CD4-positive, alpha-beta memory T cell (primary cell): ENCODE data around the gene RBM27. TPM values are rescaled to one million over a fixed set of nuclear protein-coding genes. Genes with fewer than 3 reads are reported as not detected.

Source experiments
- CTCF ChIA-PET: fragments of 350-600 bp; sonication (Branson Sonifier 250); formaldehyde crosslinking; loops from one replicate; lab custom pipeline; 2021; ENCODE audit warnings: inconsistent platforms; ENCODE audit not compliant: partially characterized antibody; lab: Charles Lee
- POLR2A ChIA-PET: fragments of 350-600 bp; sonication (Branson Sonifier 250); formaldehyde crosslinking; loops from one replicate; lab custom pipeline; 2021; ENCODE audit not compliant: partially characterized antibody; lab: Charles Lee
- DNase-seq, 5 donors: peaks; one replicate each; pipeline versions ENCODE4 v3.0.0 to v3.0.0-alpha.2; 2020 to 2022; ENCODE audit warnings: mixed read lengths in 1 of 5
- H3K27ac ChIP-seq: one replicate; pipeline ENCODE4 v1.7.0; 2013; ENCODE audit warnings: low read depth, low read length
- H3K27me3 ChIP-seq: 2 replicates; pipeline ENCODE4 v1.7.0; 2013; ENCODE audit warnings: mild to moderate bottlenecking, low read length, moderate library complexity; ENCODE audit not compliant: insufficient read depth
- H3K36me3 ChIP-seq: 2 replicates; pipeline ENCODE4 v1.7.0; 2013; ENCODE audit warnings: mild to moderate bottlenecking, low read length, moderate library complexity; ENCODE audit not compliant: insufficient read depth
- H3K4me1 ChIP-seq: 2 replicates; pipeline ENCODE4 v1.7.0; 2013; ENCODE audit warnings: mild to moderate bottlenecking, low read length, moderate library complexity; ENCODE audit not compliant: insufficient read depth
- H3K4me3 ChIP-seq, 2 donors: one replicate each; pipeline ENCODE4 v1.7.0; 2013; ENCODE audit warnings: low read length in 2 of 2, mild to moderate bottlenecking in 1 of 2
- H3K9me3 ChIP-seq, 2 donors: one replicate each; pipeline ENCODE4 v1.7.0; 2013; ENCODE audit warnings: low read length in 2 of 2, control low read depth in 1 of 2; ENCODE audit not compliant: control insufficient read depth in 1 of 2
- H3K27ac Mint-ChIP-seq, 7 donors: one replicate each; pipeline ENCODE4 v1.8.0; 2020 to 2021; ENCODE audit warnings: mixed read lengths in 7 of 7, mild to moderate bottlenecking in 6 of 7, inconsistent platforms in 3 of 7, moderate library complexity in 3 of 7
- H3K27me3 Mint-ChIP-seq, 2 donors: one replicate each; pipeline ENCODE4 v1.8.0; 2020 to 2021; ENCODE audit warnings: mixed read lengths in 2 of 2
- H3K36me3 Mint-ChIP-seq, 2 donors: one replicate each; pipeline ENCODE4 v1.8.0; 2020 to 2021; ENCODE audit warnings: mixed read lengths in 2 of 2, inconsistent platforms in 1 of 2, mild to moderate bottlenecking in 1 of 2
- H3K4me1 Mint-ChIP-seq, 4 donors: one replicate each; pipeline ENCODE4 v1.8.0; 2020 to 2021; ENCODE audit warnings: mixed read lengths in 4 of 4, mild to moderate bottlenecking in 1 of 4
- H3K4me3 Mint-ChIP-seq, 8 donors: one replicate each; pipeline ENCODE4 v1.8.0; 2020 to 2021; ENCODE audit warnings: mixed read lengths in 8 of 8, mild to moderate bottlenecking in 7 of 8, moderate library complexity in 6 of 8, inconsistent platforms in 3 of 8
- H3K9me3 Mint-ChIP-seq, 8 donors: one replicate each; pipeline ENCODE4 v1.8.0; 2020 to 2021; ENCODE audit warnings: mixed read lengths in 8 of 8, mild to moderate bottlenecking in 5 of 8, inconsistent platforms in 3 of 8, moderate library complexity in 1 of 8
- intact Hi-C: fragments of 100-400 bp; cut with micrococcal nuclease; formaldehyde crosslinking; loops from one replicate; pipeline ENCODE4 v1.15.1; 2023
- polyA plus RNA-seq, 2 donors: library from polyadenylated mRNA; unstranded; fragments of 300-500 nt; fragmentation: Illumina TruSeq; gene quantifications; one replicate each; pipeline ENCODE4 v1.2.3, GENCODE V29; 2021
- total RNA-seq, 2 experiments: library from RNA; stranded (reverse); gene quantifications; one replicate each; pipeline ENCODE4 v1.2.3, GENCODE V29; 2021

Gene RBM27, protein sequence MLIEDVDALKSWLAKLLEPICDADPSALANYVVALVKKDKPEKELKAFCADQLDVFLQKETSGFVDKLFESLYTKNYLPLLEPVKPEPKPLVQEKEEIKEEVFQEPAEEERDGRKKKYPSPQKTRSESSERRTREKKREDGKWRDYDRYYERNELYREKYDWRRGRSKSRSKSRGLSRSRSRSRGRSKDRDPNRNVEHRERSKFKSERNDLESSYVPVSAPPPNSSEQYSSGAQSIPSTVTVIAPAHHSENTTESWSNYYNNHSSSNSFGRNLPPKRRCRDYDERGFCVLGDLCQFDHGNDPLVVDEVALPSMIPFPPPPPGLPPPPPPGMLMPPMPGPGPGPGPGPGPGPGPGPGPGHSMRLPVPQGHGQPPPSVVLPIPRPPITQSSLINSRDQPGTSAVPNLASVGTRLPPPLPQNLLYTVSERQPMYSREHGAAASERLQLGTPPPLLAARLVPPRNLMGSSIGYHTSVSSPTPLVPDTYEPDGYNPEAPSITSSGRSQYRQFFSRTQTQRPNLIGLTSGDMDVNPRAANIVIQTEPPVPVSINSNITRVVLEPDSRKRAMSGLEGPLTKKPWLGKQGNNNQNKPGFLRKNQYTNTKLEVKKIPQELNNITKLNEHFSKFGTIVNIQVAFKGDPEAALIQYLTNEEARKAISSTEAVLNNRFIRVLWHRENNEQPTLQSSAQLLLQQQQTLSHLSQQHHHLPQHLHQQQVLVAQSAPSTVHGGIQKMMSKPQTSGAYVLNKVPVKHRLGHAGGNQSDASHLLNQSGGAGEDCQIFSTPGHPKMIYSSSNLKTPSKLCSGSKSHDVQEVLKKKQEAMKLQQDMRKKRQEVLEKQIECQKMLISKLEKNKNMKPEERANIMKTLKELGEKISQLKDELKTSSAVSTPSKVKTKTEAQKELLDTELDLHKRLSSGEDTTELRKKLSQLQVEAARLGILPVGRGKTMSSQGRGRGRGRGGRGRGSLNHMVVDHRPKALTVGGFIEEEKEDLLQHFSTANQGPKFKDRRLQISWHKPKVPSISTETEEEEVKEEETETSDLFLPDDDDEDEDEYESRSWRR
- total RNA-seq (10 to 100 TPM; 25.7 to 32.3 TPM), polyA plus RNA-seq (1 to 10 TPM; 5.5 to 6.0 TPM)

DNA sequence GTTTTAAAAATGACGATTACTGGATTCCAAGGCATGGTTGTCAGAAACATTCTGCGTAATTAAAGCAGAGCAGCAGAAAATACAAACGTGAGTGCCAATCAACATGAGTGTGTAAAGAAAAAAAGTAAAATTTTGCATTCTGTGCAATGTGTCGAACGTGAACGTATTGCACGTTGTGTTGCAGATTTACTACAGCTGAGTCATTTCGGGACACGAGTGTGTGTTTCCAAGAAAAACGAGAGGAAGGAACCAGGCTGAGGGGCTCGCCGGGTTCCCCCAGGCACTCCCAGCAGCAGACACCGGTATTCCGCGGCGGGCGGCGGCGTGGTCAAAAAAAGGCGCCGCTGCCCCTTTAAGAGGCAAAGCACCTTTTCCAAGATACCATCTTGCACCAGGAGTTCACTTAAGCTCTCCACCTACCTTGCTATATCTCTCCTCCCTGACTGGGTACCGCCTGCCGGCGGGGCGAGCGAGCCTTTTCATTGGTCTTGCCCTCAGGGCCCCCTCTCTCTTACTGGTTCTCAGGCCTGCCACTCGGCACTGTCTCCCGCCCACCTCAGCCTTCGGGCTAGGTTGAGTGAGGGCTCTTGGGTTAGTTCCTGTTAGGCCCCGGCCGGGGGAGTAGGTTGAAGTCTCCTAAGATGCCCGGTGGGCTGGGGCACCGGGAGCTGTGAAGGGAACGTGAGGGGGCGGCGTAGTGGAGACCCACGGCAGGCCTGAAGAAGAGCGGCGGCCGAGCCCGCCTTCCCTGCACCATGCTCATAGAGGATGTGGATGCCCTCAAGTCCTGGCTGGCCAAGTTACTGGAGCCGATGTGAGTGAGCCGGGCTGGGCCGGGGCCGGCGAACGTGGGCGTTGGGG is at the start of gene RBM27:
RBM27 (plus strand) TSS at position 595 of the 861 bp plus-strand sequence; CDS start at position 756, 161 bp downstream.
- Mint-ChIP-seq H3K27ac (no peak within 1 kb of the TSS), H3K27me3 (no peaks in the 10 kb centered on the region), H3K36me3 (no peaks in the 10 kb centered on the region), H3K4me1 (peaks cover 13 to 19% (median 16%) of the 10 kb centered on the region in 4 donors), H3K4me3 (no peak within 1 kb of the TSS), H3K9me3 (no peaks in the 10 kb centered on the region)
- H3K4me3 ChIP-seq = peak within 1 kb of the TSS; percentile 79 to 82
- H3K36me3 ChIP-seq = no peaks in the 10 kb centered on the region
- H3K27me3 ChIP-seq = no peaks in the 10 kb centered on the region
- DNase-seq = peak; percentile 97 to 100 (median 98)
- ChIA-PET CTCF (interaction anchor here (1.3 kb wide), 1 partner anchor 20 kb away, joined by 4 read pairs; the partner anchor contains the start of gene LARS1), POLR2A (interaction anchor here (0.6 to 3.5 kb wide), 12 partner anchors 10 to 244 kb away, joined by 3 to 48 read pairs (median 4); partner anchors contain the start of genes LARS1 and TCERG1)
- H3K9me3 ChIP-seq = no peaks in the 10 kb centered on the region
- peaks cover 37% of the 10 kb centered on the region for H3K4me1 ChIP-seq
- peak within 1 kb of the TSS; percentile 63 for H3K27ac ChIP-seq
- intact Hi-C loops = loop anchor here (1.0 kb wide), 2 partner anchors 21 to 244 kb away; partner anchors contain the start of genes LARS1 and TCERG1

DNA sequence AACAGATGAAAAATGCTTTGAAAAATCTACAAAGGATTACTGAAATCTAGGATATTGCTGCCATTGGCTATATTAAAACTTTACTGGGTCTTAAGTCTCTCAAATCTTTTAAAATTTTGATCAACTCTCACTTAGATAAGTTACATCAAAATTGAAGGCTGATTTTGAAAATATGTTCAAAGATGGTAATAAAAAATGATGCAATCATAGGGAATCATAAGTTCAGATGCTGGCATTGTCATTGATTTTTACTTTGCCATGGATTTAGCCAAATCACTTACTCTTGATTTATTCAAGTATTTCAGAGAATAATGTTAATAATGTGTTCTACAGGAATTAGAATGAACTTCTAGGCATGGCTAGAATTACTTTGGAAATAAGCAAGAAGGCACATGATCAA is 45.1 kb upstream of the RBM27 start:
- intact Hi-C loops = no loop called here
- no peaks in the 10 kb centered on the region for H3K27me3 ChIP-seq
- no peaks in the 10 kb centered on the region for H3K4me1 ChIP-seq
- no peak overlapping the region for H3K4me3 ChIP-seq
- Mint-ChIP-seq H3K4me1 (peaks cover 0 to 6% (median 0%) of the 10 kb centered on the region in 4 donors), H3K36me3 (peaks cover 55 to 71% of the 10 kb centered on the region in 2 donors), H3K4me3 (no peak overlapping the region), H3K27me3 (no peaks in the 10 kb centered on the region), H3K9me3 (no peaks in the 10 kb centered on the region), H3K27ac (no peak overlapping the region)
- CTCF ChIA-PET = no interaction called here
- no peak for DNase-seq
- POLR2A ChIA-PET = no interaction called here
- no peaks in the 10 kb centered on the region for H3K9me3 ChIP-seq
- no peak overlapping the region for H3K27ac ChIP-seq
- peaks cover 57% of the 10 kb centered on the region for H3K36me3 ChIP-seq

DNA sequence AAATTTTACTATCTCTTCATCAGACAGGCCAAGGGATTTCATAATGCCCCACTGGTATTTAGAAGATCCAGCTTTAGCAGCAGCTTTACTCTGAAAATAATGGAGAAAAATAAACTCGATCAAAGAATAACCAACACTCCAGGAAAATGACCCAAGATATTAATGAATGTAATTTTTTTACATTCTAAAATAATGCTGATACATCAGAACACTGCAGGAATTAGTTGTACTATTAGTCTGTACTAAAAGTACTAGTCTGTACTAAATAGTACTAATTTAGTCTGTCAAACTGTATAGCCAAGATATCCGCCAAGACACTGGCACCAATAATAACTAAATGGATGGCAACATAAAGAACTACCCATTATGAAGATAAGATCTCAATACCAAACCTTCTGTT is 39.0 kb upstream of the RBM27 start:
- H3K9me3 Mint-ChIP-seq = no peaks in the 10 kb centered on the region
- Histone ChIP-seq H3K4me1 (no peaks in the 10 kb centered on the region), H3K27me3 (no peaks in the 10 kb centered on the region), H3K36me3 (peaks cover 44% of the 10 kb centered on the region), H3K9me3 (no peaks in the 10 kb centered on the region), H3K27ac (no peak overlapping the region), H3K4me3 (no peak overlapping the region)
- no peak overlapping the region for H3K4me3 Mint-ChIP-seq
- no peak for DNase-seq
- no peaks in the 10 kb centered on the region for H3K27me3 Mint-ChIP-seq
- peaks cover 0 to 13% (median 1%) of the 10 kb centered on the region in 4 donors for H3K4me1 Mint-ChIP-seq
- H3K27ac Mint-ChIP-seq = no peak overlapping the region
- CTCF ChIA-PET = no interaction called here
- H3K36me3 Mint-ChIP-seq = peaks cover 71 to 74% of the 10 kb centered on the region in 2 donors
- intact Hi-C loops = no loop called here
- POLR2A ChIA-PET = no interaction called here

DNA sequence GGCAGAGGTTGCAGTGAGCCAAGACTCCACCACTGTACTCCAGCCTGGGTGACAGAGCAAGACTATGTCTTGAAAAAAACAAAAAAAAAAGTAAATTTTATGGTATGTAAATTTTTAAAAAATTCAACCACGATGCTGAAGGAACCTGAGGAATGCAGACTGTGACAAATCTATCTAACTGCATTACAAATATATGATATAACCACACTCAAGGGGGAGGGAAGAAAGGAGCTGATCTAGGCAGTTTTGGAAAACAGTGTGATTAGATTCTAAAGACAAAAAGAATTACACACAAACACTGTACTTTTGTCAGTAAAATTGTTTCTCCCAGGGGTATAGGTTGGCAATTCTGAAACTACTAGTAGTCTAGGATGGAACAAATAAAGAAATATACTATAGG is 37.9 kb upstream of the RBM27 start:
- Histone ChIP-seq H3K4me3 (no peak overlapping the region), H3K27ac (no peak overlapping the region), H3K27me3 (no peaks in the 10 kb centered on the region), H3K9me3 (no peaks in the 10 kb centered on the region), H3K4me1 (no peaks in the 10 kb centered on the region), H3K36me3 (peaks cover 50% of the 10 kb centered on the region)
- Mint-ChIP-seq H3K36me3 (peaks cover 69 to 75% of the 10 kb centered on the region in 2 donors), H3K27ac (no peak overlapping the region), H3K4me3 (no peak overlapping the region), H3K27me3 (no peaks in the 10 kb centered on the region), H3K4me1 (peaks cover 0 to 16% (median 3%) of the 10 kb centered on the region in 4 donors), H3K9me3 (no peaks in the 10 kb centered on the region)
- no peak for DNase-seq
- ChIA-PET POLR2A (interaction anchor here (0.9 kb wide), 1 partner anchor 41 kb away, joined by 3 read pairs; no protein-coding TSS in a partner anchor), CTCF (no interaction called here)
- intact Hi-C loops = no loop called here

DNA sequence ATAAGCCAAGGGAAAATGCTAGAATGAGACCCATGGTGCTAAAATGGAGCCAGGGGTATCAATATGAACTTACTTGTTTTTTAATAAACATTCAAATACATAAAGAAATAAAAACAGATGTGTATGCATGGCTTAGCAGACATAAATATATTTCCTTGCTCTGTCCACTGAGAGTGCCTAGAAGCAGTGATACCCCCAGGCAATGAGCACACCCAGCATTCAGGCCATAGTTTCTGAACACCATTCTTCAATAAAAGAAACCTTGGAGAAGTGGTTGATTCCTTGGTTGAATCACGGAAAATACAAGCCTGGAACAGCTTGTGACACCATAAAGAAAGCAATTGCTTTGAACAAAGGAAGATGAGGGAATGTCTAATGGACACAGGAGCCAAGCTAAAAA is 37.5 kb upstream of the RBM27 start:
- Mint-ChIP-seq H3K27ac (no peak overlapping the region), H3K4me3 (no peak overlapping the region), H3K9me3 (no peaks in the 10 kb centered on the region), H3K36me3 (peaks cover 70 to 76% of the 10 kb centered on the region in 2 donors), H3K4me1 (peaks cover 0 to 16% (median 4%) of the 10 kb centered on the region in 4 donors), H3K27me3 (no peaks in the 10 kb centered on the region)
- CTCF ChIA-PET = no interaction called here
- intact Hi-C loops = no loop called here
- Histone ChIP-seq H3K4me1 (no peaks in the 10 kb centered on the region), H3K36me3 (peaks cover 54% of the 10 kb centered on the region), H3K4me3 (no peak overlapping the region), H3K9me3 (no peaks in the 10 kb centered on the region), H3K27ac (no peak overlapping the region), H3K27me3 (no peaks in the 10 kb centered on the region)
- no peak for DNase-seq
- POLR2A ChIA-PET = interaction anchor here (0.9 kb wide), 1 partner anchor 40 kb away, joined by 3 read pairs; no protein-coding TSS in a partner anchor

DNA sequence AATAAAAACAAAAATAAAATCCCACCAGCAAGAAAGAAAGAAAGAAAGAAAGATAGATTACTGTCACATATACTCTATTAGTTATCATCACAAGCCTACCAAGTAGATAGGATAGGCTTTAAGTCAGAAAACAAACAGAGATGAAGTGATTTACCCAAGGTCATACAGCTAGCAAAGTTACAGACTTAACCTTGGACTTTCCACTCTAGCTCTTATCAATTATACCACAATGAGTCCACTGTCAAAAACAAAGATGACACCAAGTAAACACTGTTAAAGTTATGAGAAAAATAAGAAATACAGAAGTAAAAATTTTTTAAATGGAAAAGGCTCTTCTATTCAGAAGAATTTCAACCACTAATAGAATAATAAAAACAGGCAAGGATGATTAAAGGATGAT is 34.3 kb upstream of the RBM27 start:
- no peak overlapping the region for H3K4me3 ChIP-seq
- Mint-ChIP-seq H3K4me3 (no peak overlapping the region), H3K27me3 (no peaks in the 10 kb centered on the region), H3K36me3 (peaks cover 58 to 60% of the 10 kb centered on the region in 2 donors), H3K4me1 (peaks cover 5 to 12% (median 9%) of the 10 kb centered on the region in 4 donors), H3K27ac (no peak overlapping the region), H3K9me3 (no peaks in the 10 kb centered on the region)
- intact Hi-C loops = no loop called here
- H3K9me3 ChIP-seq = no peaks in the 10 kb centered on the region
- no peaks in the 10 kb centered on the region for H3K27me3 ChIP-seq
- ChIA-PET CTCF (no interaction called here), POLR2A (no interaction called here)
- H3K4me1 ChIP-seq = peaks cover 6% of the 10 kb centered on the region
- peaks cover 33% of the 10 kb centered on the region for H3K36me3 ChIP-seq
- no peak for DNase-seq
- H3K27ac ChIP-seq = no peak overlapping the region
